ENCODE measurements around the gene TMEM59. TPM values are rescaled to one million over a fixed set of nuclear protein-coding genes. Genes with fewer than 3 reads are reported as not detected.
"Not testable (repeated sequence)": the region's sequence is repeated elsewhere in the genome, so short reads cannot be mapped to it uniquely, and the experiment has no call there.

TMEM59 gene
- total RNA-seq, 1 experiment from 2014 or later: 116 TPM

DNA sequence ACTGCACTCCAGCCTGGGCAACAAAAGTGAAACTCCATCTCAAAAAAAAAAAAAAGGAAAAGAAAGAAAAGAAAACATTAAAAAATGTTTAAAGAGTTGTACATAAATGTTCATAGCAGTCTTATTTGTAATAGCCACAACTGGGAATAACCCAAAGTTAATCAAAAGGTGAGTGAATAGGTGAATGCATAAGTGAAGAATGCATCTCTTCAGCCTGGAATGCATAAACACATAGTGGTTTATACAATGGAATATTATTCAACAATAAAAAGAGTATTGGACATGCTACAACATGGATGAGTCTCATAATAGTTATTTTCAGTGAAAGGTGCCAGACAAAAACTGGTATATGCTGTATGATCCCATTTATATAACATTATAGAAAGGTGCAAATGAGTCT is 53.1 kb downstream of the TMEM59 start:
- no peaks in the 10 kb centered on the region for H3K9me3 Mint-ChIP-seq (ENCODE audit: unreplicated experiment)
- no peak overlapping the region for H3K4me3 Mint-ChIP-seq (ENCODE audit: unreplicated experiment)
- Histone ChIP-seq H3K36me3 (ENCODE audit: control insufficient read depth, insufficient read depth, low read length) (no peaks in the 10 kb centered on the region), H3K27me3 (replicated peaks; ENCODE audit: control insufficient read depth, insufficient read depth, low read length) (no peaks in the 10 kb centered on the region), H3K4me3 (ENCODE audit: low read depth, low read length) (no peak overlapping the region), H3K9me3 (no peaks in the 10 kb centered on the region), H3K4me1 (no peaks in the 10 kb centered on the region)
- DNase-seq: no peak
- POLR2A ChIA-PET: no interaction called here
- intact Hi-C loops (cut with micrococcal nuclease; ENCODE audit: unreplicated experiment): no loop called here
- no TSS peak for BruUV-seq (replicated peaks)
- peaks cover 5% of the 10 kb centered on the region for H3K36me3 Mint-ChIP-seq (ENCODE audit: insufficient read depth, unreplicated experiment)
- no peaks in the 10 kb centered on the region for H3K27me3 Mint-ChIP-seq (ENCODE audit: insufficient read depth, unreplicated experiment)
- CTCF ChIA-PET: no interaction called here
- TF ChIP-seq, protein P1, sequence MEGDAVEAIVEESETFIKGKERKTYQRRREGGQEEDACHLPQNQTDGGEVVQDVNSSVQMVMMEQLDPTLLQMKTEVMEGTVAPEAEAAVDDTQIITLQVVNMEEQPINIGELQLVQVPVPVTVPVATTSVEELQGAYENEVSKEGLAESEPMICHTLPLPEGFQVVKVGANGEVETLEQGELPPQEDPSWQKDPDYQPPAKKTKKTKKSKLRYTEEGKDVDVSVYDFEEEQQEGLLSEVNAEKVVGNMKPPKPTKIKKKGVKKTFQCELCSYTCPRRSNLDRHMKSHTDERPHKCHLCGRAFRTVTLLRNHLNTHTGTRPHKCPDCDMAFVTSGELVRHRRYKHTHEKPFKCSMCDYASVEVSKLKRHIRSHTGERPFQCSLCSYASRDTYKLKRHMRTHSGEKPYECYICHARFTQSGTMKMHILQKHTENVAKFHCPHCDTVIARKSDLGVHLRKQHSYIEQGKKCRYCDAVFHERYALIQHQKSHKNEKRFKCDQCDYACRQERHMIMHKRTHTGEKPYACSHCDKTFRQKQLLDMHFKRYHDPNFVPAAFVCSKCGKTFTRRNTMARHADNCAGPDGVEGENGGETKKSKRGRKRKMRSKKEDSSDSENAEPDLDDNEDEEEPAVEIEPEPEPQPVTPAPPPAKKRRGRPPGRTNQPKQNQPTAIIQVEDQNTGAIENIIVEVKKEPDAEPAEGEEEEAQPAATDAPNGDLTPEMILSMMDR (IDR thresholded peaks at IDR 0.05; ENCODE audit: insufficient read depth in 1 of 2, low read depth in 1 of 2, low read length in 1 of 2, severe bottlenecking in 1 of 2, unreplicated experiment in 1 of 2): no peak
- H3K4me1 Mint-ChIP-seq (ENCODE audit: low read depth, unreplicated experiment): no peaks in the 10 kb centered on the region
- no peak overlapping the region for H3K27ac Mint-ChIP-seq (ENCODE audit: unreplicated experiment)

DNA sequence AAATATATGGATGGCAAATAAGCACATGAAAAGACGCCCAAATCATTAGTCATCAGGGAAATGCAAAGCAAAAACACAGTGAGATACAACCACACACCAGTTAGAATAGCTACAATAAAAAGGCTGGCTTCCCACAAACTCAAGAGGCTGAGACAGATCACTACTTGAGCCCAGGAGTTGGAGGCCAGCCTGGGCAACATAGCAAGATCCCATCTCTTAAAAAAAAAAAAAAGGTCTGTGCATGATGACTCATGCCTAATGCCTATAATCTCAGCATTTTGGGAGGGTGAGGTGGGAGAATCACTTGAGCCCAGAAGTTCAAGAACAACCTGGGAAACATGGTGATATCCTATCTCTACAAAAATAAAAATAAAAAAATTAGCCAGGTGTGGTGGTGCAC is 54.8 kb downstream of the TMEM59 start:
- CTCF ChIA-PET: interaction anchor here (0.5 kb wide), 1 partner anchor 139 kb away, joined by 3 read pairs; no protein-coding TSS in a partner anchor
- H3K27me3 ChIP-seq (replicated peaks; ENCODE audit: control insufficient read depth, insufficient read depth, low read length): no peaks in the 10 kb centered on the region
- peaks cover 5% of the 10 kb centered on the region for H3K36me3 Mint-ChIP-seq (ENCODE audit: insufficient read depth, unreplicated experiment)
- TF ChIP-seq, protein P1 (IDR thresholded peaks at IDR 0.05; ENCODE audit: insufficient read depth in 1 of 2, low read depth in 1 of 2, low read length in 1 of 2, severe bottlenecking in 1 of 2, unreplicated experiment in 1 of 2): no peak
- H3K4me3 ChIP-seq (ENCODE audit: low read depth, low read length): no peak overlapping the region
- H3K4me3 Mint-ChIP-seq (ENCODE audit: unreplicated experiment): no peak overlapping the region
- no peaks in the 10 kb centered on the region for H3K4me1 ChIP-seq
- no peak for DNase-seq
- POLR2A ChIA-PET: no interaction called here
- no peaks in the 10 kb centered on the region for H3K27me3 Mint-ChIP-seq (ENCODE audit: insufficient read depth, unreplicated experiment)
- no peaks in the 10 kb centered on the region for H3K4me1 Mint-ChIP-seq (ENCODE audit: low read depth, unreplicated experiment)
- no peaks in the 10 kb centered on the region for H3K9me3 Mint-ChIP-seq (ENCODE audit: unreplicated experiment)
- H3K27ac Mint-ChIP-seq (ENCODE audit: unreplicated experiment): no peak overlapping the region
- intact Hi-C loops (cut with micrococcal nuclease; ENCODE audit: unreplicated experiment): no loop called here
- H3K36me3 ChIP-seq (ENCODE audit: control insufficient read depth, insufficient read depth, low read length): no peaks in the 10 kb centered on the region
- no TSS peak for BruUV-seq (replicated peaks)
- no peaks in the 10 kb centered on the region for H3K9me3 ChIP-seq

DNA sequence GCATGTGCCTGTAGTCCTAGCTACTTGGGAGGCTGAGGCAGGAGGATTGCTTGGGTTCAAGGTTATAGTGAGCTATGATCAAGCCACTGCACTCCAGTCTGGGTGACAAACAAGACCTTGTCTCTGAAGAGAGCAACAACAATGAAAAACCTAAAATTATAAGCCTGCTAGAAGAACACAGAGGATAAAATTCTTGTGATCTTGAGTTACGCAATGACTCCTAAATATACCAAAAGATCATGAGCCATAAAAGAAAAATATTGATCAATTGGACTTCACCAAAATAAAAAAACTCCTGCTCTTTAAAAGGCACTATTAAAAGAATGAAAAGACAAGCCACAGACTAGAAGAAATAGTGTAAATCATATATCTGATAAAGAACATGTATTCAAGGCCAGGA is 57.3 kb downstream of the TMEM59 start:
- Histone ChIP-seq H3K36me3 (ENCODE audit: control insufficient read depth, insufficient read depth, low read length) (no peaks in the 10 kb centered on the region), H3K27me3 (replicated peaks; ENCODE audit: control insufficient read depth, insufficient read depth, low read length) (no peaks in the 10 kb centered on the region), H3K9me3 (no peaks in the 10 kb centered on the region), H3K4me1 (no peaks in the 10 kb centered on the region), H3K4me3 (ENCODE audit: low read depth, low read length) (no peak overlapping the region)
- intact Hi-C loops (cut with micrococcal nuclease; ENCODE audit: unreplicated experiment): no loop called here
- Mint-ChIP-seq H3K27ac (ENCODE audit: unreplicated experiment) (no peak overlapping the region), H3K36me3 (ENCODE audit: insufficient read depth, unreplicated experiment) (no peaks in the 10 kb centered on the region), H3K4me3 (ENCODE audit: unreplicated experiment) (no peak overlapping the region), H3K4me1 (ENCODE audit: low read depth, unreplicated experiment) (no peaks in the 10 kb centered on the region), H3K27me3 (ENCODE audit: insufficient read depth, unreplicated experiment) (no peaks in the 10 kb centered on the region), H3K9me3 (ENCODE audit: unreplicated experiment) (no peaks in the 10 kb centered on the region)
- ChIA-PET CTCF (no interaction called here), POLR2A (no interaction called here)
- no peak for DNase-seq
- TF ChIP-seq, protein P1 (IDR thresholded peaks at IDR 0.05; ENCODE audit: insufficient read depth in 1 of 2, low read depth in 1 of 2, low read length in 1 of 2, severe bottlenecking in 1 of 2, unreplicated experiment in 1 of 2): no peak
- BruUV-seq (replicated peaks): no TSS peak

DNA sequence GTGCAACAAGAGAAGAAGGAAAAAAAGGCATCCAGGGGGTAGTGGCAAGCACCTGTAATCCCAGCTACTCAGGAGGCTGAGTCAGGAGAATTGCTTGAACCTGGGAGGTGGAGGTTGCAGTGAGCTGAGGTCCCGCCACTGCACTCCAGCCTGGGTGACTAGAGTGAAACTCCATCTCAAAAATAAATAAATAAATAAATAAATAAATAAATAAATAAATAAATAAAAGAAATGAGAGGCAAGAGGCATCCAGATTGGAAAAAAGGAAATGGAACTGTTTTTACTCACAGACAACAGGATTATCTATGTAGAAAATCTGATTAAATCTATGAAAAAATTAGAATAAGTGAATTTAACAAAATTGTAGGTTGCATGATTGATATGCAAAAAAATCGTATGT is 58.5 kb downstream of the TMEM59 start:
- H3K27me3 ChIP-seq (replicated peaks; ENCODE audit: control insufficient read depth, insufficient read depth, low read length); H3K27ac Mint-ChIP-seq (ENCODE audit: unreplicated experiment); H3K4me3 Mint-ChIP-seq (ENCODE audit: unreplicated experiment); H3K4me3 ChIP-seq (ENCODE audit: low read depth, low read length); intact Hi-C loops (cut with micrococcal nuclease; ENCODE audit: unreplicated experiment); DNase-seq; H3K4me1 Mint-ChIP-seq (ENCODE audit: low read depth, unreplicated experiment); H3K36me3 Mint-ChIP-seq (ENCODE audit: insufficient read depth, unreplicated experiment); H3K4me1 ChIP-seq; H3K27me3 Mint-ChIP-seq (ENCODE audit: insufficient read depth, unreplicated experiment); H3K9me3 Mint-ChIP-seq (ENCODE audit: unreplicated experiment); H3K9me3 ChIP-seq; BruUV-seq (replicated peaks); H3K36me3 ChIP-seq (ENCODE audit: control insufficient read depth, insufficient read depth, low read length); CTCF ChIA-PET: not testable (repeated sequence)
- POLR2A ChIA-PET: interaction anchor here (0.7 kb wide), 1 partner anchor 73 kb away, joined by 4 read pairs; no protein-coding TSS in a partner anchor
